ENCODE data around the gene DUSP9. TPM values are rescaled to one million over a fixed set of nuclear protein-coding genes. Genes with fewer than 3 reads are reported as not detected.

Gene DUSP9
- total RNA-seq, 1 donor from 2014 or later, result 2.9 TPM

GRCh38 chrX:153647461-153648357 lies 706 bp downstream of the DUSP9 start:
- peak in 1 of 2 donors; percentile 46 for DNase-seq (ENCODE audit: low spot score in 2 of 2)
- FAIRE-seq, result no peak

GRCh38 chrX:153648358-153649177 lies 1.6 kb downstream of the DUSP9 start:
- FAIRE-seq (no peak), DNase-seq (ENCODE audit: low spot score in 2 of 2) (peak in 1 of 2 donors; percentile 36)

GRCh38 chrX:153649178-153649914 lies 2.3 kb downstream of the DUSP9 start:
- FAIRE-seq, result no peak
- peak; percentile 50 to 62 for DNase-seq (ENCODE audit: low spot score in 2 of 2)

GRCh38 chrX:153649915-153650782 lies 3.1 kb downstream of the DUSP9 start:
- DNase-seq (ENCODE audit: low spot score in 2 of 2) (peak in 1 of 2 donors; percentile 10), FAIRE-seq (no peak)

GRCh38 chrX:153650959-153651358 lies 4.0 kb downstream of the DUSP9 start:
- FAIRE-seq, result no peak
- DNase-seq (ENCODE audit: low spot score in 2 of 2), result peak in 1 of 2 donors; percentile 6

GRCh38 chrX:153651540-153652079 lies 4.6 kb downstream of the DUSP9 start:
- peak in 1 of 2 donors; percentile 8 for DNase-seq (ENCODE audit: low spot score in 2 of 2)
- no peak for FAIRE-seq

GRCh38 chrX:153653556-153653955 lies 6.6 kb downstream of the DUSP9 start:
- FAIRE-seq (no peak), DNase-seq (ENCODE audit: low spot score in 2 of 2) (no peak)

- DNase-seq (ENCODE audit: low spot score in 2 of 2), result no peak
- no peak for FAIRE-seq
Measured at GRCh38 chrX:153657161-153657560, 10.2 kb downstream of the DUSP9 start.

- DNase-seq (ENCODE audit: low spot score in 2 of 2) (no peak), FAIRE-seq (no peak)
Measured at GRCh38 chrX:153659268-153659667, 12.3 kb downstream of the DUSP9 start.

GRCh38 chrX:153662266-153662665 lies 15.3 kb downstream of the DUSP9 start:
- no peak for DNase-seq (ENCODE audit: low spot score in 2 of 2)
- FAIRE-seq, result no peak

- DNase-seq (ENCODE audit: low spot score in 2 of 2) (no peak), FAIRE-seq (no peak)
Measured at GRCh38 chrX:153665726-153666306, 18.8 kb downstream of the DUSP9 start.

GRCh38 chrX:153667281-153667955 lies 20.4 kb downstream of the DUSP9 start:
- DNase-seq (ENCODE audit: low spot score in 2 of 2), result no peak
- no peak for FAIRE-seq

- FAIRE-seq, result no peak
- peak; percentile 77 to 83 for DNase-seq (ENCODE audit: low spot score in 2 of 2)
Measured at GRCh38 chrX:153667956-153668396, 21.0 kb downstream of the DUSP9 start.

- no peak for FAIRE-seq
- DNase-seq (ENCODE audit: low spot score in 2 of 2), result no peak
Measured at GRCh38 chrX:153668423-153669173, 21.6 kb downstream of the DUSP9 start.

GRCh38 chrX:153669174-153669890 lies 22.3 kb downstream of the DUSP9 start:
- FAIRE-seq, result no peak
- DNase-seq (ENCODE audit: low spot score in 2 of 2), result no peak

- DNase-seq (ENCODE audit: low spot score in 2 of 2) (no peak), FAIRE-seq (no peak)
Measured at GRCh38 chrX:153669901-153670731, 23.1 kb downstream of the DUSP9 start.

Measured in frontal cortex (tissue), 4 donors.